GM19193 (cell line): ENCODE results near the gene KHNYN.

ENCODE experiments used
- POLR2A ChIP-seq: IDR thresholded peaks from 4 replicates; pipeline ENCODE4 v1.6.1; 2011; ENCODE audit not compliant: insufficient read depth, insufficient read length; ENCODE audit errors: extremely low read depth

The KHNYN gene

DNA sequence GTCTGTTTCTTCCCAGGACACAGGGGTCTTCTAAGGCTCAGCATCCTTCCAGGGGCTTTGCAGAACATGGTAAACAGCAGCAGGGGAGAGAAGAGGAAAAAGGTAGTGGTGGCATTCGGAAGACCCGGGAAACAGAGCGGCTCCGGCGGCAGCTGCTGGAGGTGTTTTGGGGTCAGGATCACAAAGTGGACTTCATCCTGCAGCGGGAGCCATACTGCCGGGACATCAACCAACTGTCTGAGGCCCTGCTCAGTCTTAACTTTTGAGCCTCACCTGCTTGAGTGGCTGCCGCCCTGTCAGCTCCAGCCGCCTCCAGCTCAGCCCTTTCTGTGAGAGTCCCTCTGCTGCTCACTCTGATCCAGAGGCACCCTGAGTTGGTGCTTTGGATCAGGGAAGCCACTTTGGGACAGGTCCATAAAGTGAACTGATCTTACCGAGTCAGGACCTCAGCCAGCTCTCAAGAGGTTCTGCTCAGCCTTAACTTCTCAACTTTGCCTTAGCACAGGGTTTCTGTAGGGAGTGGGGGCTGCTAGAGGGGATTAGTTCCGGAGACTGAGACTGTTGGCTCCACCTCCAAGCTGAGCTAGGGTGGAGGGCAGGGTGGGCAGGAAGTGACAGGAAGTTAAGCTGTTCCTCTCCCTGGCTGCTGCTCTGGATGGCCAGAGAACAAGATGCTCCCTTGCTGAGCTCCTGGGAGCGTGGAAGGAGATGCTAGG lies 7.4 kb downstream of the KHNYN start:
- peak; percentile 8 for TF ChIP-seq POLR2A

DNA sequence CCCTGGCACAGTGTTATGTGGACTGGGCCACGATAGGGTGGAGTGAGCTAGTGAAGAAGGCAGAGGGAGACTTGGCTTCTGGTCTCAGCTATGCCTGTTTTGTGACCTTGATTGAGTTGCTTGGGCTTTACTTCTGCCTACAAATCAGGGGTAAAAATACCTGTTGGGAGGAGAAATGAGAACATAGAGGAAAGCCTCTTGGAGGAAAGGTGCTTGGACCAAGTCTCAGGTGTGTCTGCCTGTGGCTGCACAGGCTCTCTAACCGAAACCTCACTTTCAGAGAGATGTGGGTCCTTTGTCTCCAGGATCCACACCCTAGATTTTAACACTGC lies 7.9 kb downstream of the KHNYN start:
- no peak for TF ChIP-seq POLR2A

DNA sequence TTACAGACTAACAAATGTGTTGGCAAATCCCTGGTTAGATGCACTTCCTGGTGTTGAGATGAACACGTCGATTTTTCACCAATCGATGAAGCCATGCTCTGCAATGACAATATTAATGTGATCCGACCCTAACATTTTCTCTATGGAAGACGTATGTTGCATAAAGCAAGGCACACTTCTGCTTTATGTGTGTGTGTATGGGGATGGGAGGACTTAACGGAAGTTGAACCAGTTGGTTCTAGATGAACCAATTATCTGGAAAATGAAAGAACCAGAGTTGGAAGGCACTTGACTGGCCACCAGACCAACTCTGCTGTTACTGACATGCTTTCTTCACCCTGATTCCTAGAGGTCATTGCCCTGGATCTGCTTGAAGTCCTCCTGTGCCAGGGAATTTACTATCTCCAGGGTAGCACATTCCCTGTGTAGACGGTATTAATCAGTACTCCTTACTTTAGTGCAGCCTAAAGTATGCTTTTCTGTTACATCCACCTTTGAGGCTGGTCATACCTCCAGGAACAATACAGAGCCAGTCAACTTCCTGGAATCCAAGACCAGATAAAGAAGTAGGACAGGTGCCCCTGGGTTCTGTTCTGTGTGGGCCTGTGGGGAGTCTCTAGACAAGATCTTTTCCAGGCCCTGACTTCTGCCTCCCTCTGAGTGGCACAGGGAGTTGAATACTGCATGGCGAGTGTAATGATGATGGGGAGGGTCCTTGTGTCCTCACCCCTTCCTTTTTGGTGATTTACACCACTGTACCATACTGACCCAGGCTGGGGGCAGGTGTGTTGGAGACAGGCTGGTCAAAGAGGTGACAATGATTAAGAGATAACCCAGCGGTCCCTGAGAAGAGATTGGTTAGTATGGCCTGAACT lies 8.7 kb downstream of the KHNYN start:
- TF ChIP-seq POLR2A, result no peak

DNA sequence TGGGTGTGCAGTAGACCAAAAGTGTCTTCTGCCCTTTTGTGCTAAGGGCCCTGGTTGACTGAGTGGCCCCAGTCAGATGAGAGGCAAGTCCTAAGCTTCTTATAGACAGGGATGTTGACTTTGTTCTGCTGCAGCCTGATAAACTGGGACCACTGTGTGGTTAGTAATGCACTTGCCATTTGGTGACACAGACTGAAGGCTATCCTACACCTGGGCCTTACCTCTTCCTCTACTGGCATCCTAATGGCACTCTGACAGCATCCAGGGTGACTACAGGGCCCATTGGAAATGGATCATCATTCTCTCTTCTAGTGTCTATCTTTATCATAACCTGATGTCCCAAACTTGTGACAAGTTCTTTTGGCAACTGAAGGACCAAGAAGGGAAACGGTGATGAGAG lies 9.5 kb downstream of the KHNYN start:
- no peak for TF ChIP-seq POLR2A

DNA sequence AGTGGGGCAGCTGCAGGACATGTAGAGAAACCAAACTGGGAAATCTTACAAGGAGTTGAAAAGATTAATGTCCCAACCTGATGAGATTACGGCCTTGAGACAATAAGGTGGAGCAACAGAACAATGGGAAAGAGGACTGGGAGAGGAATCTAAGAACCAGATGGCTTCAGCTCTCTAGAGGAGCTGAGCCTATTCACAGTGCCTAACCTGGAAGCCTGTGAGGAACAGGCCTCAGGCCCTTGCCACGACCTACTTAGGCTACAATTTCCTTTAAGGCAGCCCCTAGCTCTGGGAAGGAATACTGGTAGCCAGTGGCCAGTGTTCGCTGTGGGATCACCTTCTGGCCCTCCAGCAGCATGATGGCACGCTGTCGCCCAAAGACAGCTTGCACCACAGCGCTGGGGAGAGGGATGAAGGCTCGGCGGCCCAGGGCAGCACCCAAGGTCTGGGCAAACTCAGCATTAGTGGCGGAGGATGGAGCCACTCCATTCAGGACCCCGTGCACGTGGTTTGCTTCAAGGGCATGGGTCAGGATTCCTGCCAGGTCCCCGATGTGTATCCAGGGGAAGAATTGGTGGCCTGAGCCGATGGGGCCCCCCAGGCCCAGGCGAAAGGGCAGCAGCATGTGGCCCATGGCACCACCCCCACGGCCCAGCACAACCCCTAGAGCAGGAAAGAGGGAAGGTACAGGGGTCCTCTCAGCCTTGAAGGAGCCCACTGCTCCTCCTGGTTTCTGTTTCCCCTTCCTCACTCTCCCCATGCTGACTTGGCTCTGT lies 10.3 kb downstream of the KHNYN start:
- peak; percentile 44 for TF ChIP-seq POLR2A

DNA sequence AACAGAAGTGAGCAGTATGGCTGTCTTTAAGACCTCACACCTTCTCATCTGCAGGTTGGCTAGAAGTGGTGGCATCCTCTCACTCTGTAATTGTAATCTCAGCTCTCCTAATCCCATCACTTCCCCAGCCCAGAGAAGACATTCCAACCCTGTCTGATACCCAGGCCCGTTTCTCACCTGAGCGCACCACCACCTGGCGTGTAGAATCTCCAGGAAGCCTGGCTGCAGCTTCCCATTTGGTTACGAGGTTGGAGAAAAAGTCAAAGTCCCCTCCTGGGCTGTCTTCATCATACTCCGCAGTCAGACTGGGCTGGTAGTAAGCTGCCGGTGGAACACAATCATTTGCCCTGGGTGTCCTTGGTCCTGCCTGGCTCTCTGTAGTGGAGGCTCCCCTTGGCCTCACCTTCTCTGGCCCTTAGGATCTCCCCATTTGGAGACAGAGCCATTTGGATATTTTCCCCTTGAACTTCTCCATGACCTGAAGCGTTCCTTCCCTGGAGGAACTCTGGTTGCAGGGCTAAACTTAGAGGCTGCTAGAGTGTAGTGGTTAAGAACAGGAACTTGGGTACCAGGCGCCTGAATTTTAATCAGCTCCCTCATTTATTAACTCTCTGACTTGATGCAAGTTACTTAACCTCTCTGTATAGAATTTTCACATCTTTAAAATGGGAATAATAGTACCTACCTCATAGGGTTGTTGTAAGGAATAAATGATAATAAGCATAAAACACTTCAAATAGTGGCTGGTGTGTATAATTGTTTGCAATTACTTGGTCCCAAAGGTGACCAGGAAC lies 11.0 kb downstream of the KHNYN start:
- no peak for TF ChIP-seq POLR2A

DNA sequence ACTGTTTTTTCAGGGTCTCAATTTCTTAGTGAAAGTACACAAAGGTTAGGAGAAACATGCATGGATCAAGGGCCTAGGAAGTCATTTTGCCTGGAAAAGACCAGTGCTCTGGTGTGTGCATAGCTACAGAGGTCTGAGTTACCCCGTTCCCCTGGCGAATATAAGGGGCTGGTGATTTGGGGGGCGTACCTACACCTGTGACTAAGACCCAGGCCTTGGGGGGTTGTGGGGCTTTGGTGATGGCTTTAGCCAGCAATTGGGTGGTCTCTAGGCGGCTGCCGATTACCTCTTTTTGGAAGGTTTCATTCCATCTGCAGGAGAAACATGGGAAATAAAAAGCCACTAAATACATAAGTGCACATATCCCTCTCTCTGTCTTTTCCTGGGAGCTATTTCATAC lies 11.7 kb downstream of the KHNYN start:
- no peak for TF ChIP-seq POLR2A

DNA sequence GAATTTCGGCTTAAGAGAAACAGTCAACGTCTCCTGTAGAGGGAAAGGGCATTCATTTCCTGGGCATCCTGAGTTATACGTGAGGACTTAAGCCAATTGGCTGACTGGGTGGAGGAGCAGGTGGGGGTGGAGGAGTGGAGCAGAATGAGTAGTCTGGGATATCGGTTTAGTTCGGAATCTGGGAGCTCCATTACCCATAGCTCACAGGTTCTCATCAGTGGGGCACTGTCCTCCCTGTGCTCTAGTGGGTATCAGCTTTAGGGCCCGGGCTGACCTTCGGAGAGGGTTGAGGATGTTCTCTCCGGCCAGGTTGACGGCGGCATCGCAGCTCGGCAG lies 12.1 kb downstream of the KHNYN start:
- no peak for TF ChIP-seq POLR2A

DNA sequence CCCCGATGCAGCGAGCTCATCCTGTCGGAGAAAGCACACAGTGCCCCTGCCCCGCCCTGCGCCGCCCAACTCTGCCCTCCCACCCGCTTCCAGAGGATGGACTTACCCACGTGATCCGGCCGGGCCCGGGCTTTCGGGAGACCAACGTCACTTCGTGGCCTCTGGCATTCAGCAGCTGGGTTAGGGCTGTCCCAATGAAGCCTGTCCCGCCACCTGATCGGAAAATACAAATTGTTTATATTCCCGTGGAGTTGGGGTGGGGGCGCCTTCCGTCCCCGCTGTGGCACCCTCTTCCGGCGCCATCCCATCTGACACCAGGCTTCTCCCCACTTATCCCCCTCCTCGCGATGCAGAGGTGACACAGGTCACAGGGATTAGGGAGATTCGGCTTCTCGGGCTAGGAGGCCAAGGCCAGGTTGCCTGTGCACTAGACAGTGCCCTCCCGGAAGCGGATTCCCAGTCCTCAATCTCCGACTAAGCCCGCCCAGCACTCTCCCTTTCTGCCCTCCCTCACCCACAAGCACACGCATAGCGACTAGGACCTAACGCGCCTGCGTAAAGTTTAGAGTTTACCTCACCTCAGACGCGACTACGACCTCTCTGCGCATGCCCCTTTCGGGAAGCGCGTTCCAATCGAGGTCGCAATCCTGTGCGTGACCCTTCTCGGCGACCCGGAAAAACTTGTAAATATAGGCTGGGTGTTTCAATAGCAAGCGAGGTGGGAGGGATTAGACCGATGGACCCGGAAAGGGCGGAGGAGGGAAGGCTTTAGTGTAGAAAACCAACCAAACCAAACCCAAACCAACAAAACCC lies 12.7 kb downstream of the KHNYN start, which contains the start of gene SDR39U1:
SDR39U1 (minus strand) TSS at position 537 of the 813 bp plus-strand sequence; CDS start at position 530, 7 bp downstream.
- TF ChIP-seq POLR2A, result peak; percentile 85

DNA sequence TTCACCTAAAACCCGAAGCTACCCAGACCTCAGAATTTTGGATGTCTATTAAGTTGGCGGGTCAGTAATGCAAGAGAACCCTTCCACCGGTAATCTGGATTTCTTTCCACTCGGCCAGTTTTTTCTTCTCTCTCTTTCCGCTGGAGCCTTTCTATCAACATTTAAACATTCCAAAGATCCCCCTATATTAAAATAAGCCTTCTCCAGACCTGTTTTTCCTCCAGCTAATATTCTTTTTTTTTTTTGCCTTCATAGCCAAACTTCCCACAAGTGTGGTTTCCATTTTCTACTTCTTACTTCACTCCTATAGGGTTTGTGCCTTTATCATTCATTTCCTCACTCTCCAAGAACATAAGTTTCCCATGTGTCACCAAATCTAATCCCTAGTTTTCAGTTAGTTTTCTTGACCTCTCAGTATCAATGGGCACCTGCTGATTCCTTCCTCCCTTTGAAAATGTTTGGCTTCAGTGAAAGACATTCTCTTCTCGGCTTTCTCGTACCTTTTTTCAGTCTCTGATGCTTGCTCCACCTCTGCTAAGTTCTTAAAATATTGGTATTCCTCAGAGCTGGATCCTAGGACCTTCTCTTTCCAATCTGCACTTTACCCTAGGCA lies 13.4 kb downstream of the KHNYN start:
- TF ChIP-seq POLR2A, result no peak

DNA sequence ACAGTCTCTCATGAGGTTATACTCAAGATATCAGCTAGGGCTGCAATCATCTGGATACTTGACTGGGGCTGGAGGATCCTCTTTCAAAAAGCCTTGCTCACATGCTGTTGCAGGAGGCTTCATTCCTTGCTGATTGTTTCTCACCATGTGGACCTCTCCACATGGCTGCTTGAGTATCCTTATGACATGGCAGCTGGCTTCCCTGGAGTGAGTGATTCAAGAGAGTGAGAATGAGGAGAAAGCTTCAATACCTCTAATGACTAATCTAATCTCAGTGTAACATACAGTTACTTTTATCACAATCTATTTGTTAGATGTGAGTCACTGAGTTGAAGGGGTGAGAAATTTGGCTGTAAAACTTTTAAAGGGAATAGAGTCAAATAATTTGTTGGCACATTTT lies 27.2 kb downstream of the KHNYN start:
- no peak for TF ChIP-seq POLR2A

DNA sequence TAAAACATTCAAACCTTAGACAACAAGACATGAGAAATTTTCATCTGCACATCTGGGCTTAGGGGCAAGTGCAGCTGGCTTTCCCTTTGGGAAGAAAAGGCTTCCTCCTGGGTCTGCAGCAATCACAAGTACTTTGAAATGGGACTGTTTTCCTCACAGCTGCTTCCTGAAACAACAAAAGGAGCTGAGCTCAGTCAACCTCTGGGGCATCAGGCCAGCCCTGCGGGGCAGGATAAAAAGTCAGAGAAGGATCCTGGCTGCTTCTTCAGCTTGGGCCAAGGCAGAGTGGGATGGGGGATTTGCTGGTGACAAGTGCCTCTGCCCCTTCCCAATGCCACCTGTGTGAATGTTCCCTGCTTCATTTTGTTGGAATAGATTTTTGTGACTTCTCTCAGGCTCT lies 29.0 kb downstream of the KHNYN start:
- no peak for TF ChIP-seq POLR2A

DNA sequence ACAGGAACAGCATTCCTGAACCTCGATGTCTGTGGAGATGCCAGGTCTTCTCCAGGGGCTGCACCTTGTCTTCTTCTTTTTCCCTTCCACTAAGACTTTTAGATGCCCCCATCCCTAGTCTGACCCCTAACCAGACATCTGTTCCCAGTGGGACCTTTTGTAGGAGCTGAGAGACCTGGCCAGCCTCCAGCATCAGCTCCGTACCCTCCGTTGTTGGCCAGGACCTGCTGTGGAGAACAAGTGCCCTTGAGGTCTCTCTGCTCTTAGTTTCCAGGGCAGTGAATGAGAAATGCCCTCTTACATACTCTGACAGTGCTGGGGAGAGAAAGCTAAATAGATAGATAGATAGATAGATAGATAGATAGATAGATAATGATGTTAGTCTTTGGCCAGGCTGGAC lies 29.6 kb downstream of the KHNYN start:
- TF ChIP-seq POLR2A, result no peak
